WTC11 (cell line): Measurements from ENCODE around the gene RPS6KA6. TPM values are rescaled to one million over a fixed set of nuclear protein-coding genes. Genes with fewer than 3 reads are reported as not detected.

Experiments
- ATAC-seq: fragments of 200-7000 bp; cut with Tn5 transposase; 2 replicates; pipeline ENCODE4 v1.10.0; 2021; ENCODE audit warnings: mild to moderate bottlenecking, moderate library complexity
- CTCF ChIA-PET: fragments of 300-600 bp; sonication (Branson Sonifier 250); formaldehyde crosslinking; loops from one replicate; lab custom pipeline; 2021; ENCODE audit warnings: antibody characterized with exemption; lab: Charles Lee
- POLR2A ChIA-PET: fragments of 350-600 bp; sonication (Branson Sonifier 250); formaldehyde crosslinking; loops from one replicate; lab custom pipeline; 2021; ENCODE audit warnings: antibody characterized with exemption; lab: Charles Lee
- DNase-seq: peaks from one replicate; pipeline ENCODE4 v3.0.0; 2021; ENCODE audit warnings: low spot score
- H3K27ac Mint-ChIP-seq: 2 replicates; pipeline ENCODE4 v1.8.0; 2021; ENCODE audit warnings: mixed read lengths
- H3K27me3 Mint-ChIP-seq: 2 replicates; pipeline ENCODE4 v1.8.0; 2021; ENCODE audit warnings: low read depth, mild to moderate bottlenecking, moderate library complexity, mixed read lengths
- H3K36me3 Mint-ChIP-seq: 2 replicates; pipeline ENCODE4 v1.8.0; 2021; ENCODE audit warnings: mixed read lengths
- H3K4me1 Mint-ChIP-seq: 2 replicates; pipeline ENCODE4 v1.8.0; 2022; ENCODE audit warnings: mixed read lengths
- H3K4me3 Mint-ChIP-seq: 2 replicates; pipeline ENCODE4 v1.8.0; 2021; ENCODE audit warnings: mild to moderate bottlenecking, moderate library complexity, mixed read lengths
- H3K9me3 Mint-ChIP-seq: 2 replicates; pipeline ENCODE4 v1.8.0; 2021; ENCODE audit warnings: mixed read lengths
- ATF1 ChIP-seq: sonication (generic); formaldehyde crosslinking; IDR thresholded peaks from 2 replicates; pipeline ENCODE4 v1.8.1; 2023; ENCODE audit warnings: mild to moderate bottlenecking, moderate library complexity, missing genetic modification reagents
- CTCF ChIP-seq: fragments of 200-600 bp; IDR thresholded peaks from 2 replicates; pipeline ENCODE4 v1.8.0; 2022; ENCODE audit warnings: antibody characterized with exemption
- EMX1 ChIP-seq: fragments of 250-450 bp; sonication (Bioruptor Pico); IDR thresholded peaks from 2 replicates; pipeline ENCODE4 v1.8.0; 2021; ENCODE audit warnings: mild to moderate bottlenecking
- ETV6 ChIP-seq: sonication (generic); formaldehyde crosslinking; IDR thresholded peaks from 2 replicates; pipeline ENCODE4 v1.8.1; 2022; ENCODE audit warnings: mild to moderate bottlenecking, missing genetic modification reagents
- FOXP1 ChIP-seq: sonication (generic); formaldehyde crosslinking; IDR thresholded peaks from 2 replicates; pipeline ENCODE4 v1.8.0; 2022; ENCODE audit warnings: missing genetic modification reagents, mild to moderate bottlenecking, moderate library complexity, borderline replicate concordance
- FOXP4 ChIP-seq: sonication (generic); formaldehyde crosslinking; IDR thresholded peaks from 2 replicates; pipeline ENCODE4 v1.8.0; 2022; ENCODE audit warnings: mild to moderate bottlenecking, missing genetic modification reagents
- GABPB1 ChIP-seq: sonication (generic); formaldehyde crosslinking; IDR thresholded peaks from 2 replicates; pipeline ENCODE4 v1.8.1; 2023; ENCODE audit warnings: mild to moderate bottlenecking, missing genetic modification reagents
- IRF1 ChIP-seq: sonication (generic); formaldehyde crosslinking; IDR thresholded peaks from 2 replicates; pipeline ENCODE4 v1.8.0; 2023; ENCODE audit warnings: missing genetic modification reagents
- NFATC4 ChIP-seq: fragments of 250-450 bp; sonication (Bioruptor Pico); IDR thresholded peaks from 2 replicates; pipeline ENCODE4 v1.9.0; 2021; ENCODE audit warnings: mild to moderate bottlenecking
- NFYB ChIP-seq: sonication (generic); formaldehyde crosslinking; conservative IDR thresholded peaks from 2 replicates; pipeline ENCODE4 v1.8.0; 2022; ENCODE audit warnings: low read depth, missing genetic modification reagents
- NR2C2 ChIP-seq: sonication (generic); formaldehyde crosslinking; IDR thresholded peaks from 2 replicates; pipeline ENCODE4 v1.8.0; 2022; ENCODE audit warnings: mild to moderate bottlenecking, missing genetic modification reagents
- NR3C1 ChIP-seq: sonication (generic); formaldehyde crosslinking; conservative IDR thresholded peaks from 2 replicates; pipeline ENCODE4 v1.8.1; 2023; ENCODE audit warnings: low read depth, mild to moderate bottlenecking, missing genetic modification reagents
- PREB ChIP-seq: sonication (generic); formaldehyde crosslinking; IDR thresholded peaks from 2 replicates; pipeline ENCODE4 v1.8.1; 2022; ENCODE audit warnings: mild to moderate bottlenecking, missing genetic modification reagents, moderate library complexity, borderline replicate concordance
- PRRX2 ChIP-seq: fragments of 250-450 bp; sonication (Bioruptor Pico); IDR thresholded peaks from 2 replicates; pipeline ENCODE4 v1.8.0; 2021; ENCODE audit warnings: mild to moderate bottlenecking
- SOX15 ChIP-seq: fragments of 250-450 bp; sonication (Bioruptor Pico); IDR thresholded peaks from 2 replicates; pipeline ENCODE4 v1.9.0; 2021; ENCODE audit warnings: mild to moderate bottlenecking
- TCF7 ChIP-seq: sonication (generic); formaldehyde crosslinking; IDR thresholded peaks from 2 replicates; pipeline ENCODE4 v1.8.0; 2022; ENCODE audit warnings: mild to moderate bottlenecking, low read depth, missing genetic modification reagents, moderate library complexity
- ZNF281 ChIP-seq: sonication (generic); formaldehyde crosslinking; IDR thresholded peaks from 2 replicates; pipeline ENCODE4 v1.8.0; 2023; ENCODE audit warnings: mild to moderate bottlenecking, missing genetic modification reagents
- ZNF416 ChIP-seq: fragments of 250-450 bp; sonication (Bioruptor Pico); IDR thresholded peaks from 2 replicates; pipeline ENCODE4 v1.9.0; 2021; ENCODE audit warnings: mild to moderate bottlenecking, inconsistent platforms
- ZNF423 ChIP-seq: fragments of 250-450 bp; sonication (Bioruptor Pico); IDR thresholded peaks from 2 replicates; pipeline ENCODE4 v2.1.2; 2022; ENCODE audit warnings: mild to moderate bottlenecking, moderate library complexity
- ZNF532 ChIP-seq: fragments of 250-450 bp; sonication (Bioruptor Pico); IDR thresholded peaks from 2 replicates; pipeline ENCODE4 v1.9.0; 2021; ENCODE audit warnings: mild to moderate bottlenecking, borderline replicate concordance
- ZNF671 ChIP-seq: fragments of 250-450 bp; sonication (Bioruptor Pico); IDR thresholded peaks from 2 replicates; pipeline ENCODE4 v1.8.0; 2021; ENCODE audit warnings: mild to moderate bottlenecking
- total RNA-seq: library from RNA; stranded (reverse); gene quantifications from 3 replicates; pipeline ENCODE4 v1.2.3, GENCODE V29; 2021

Gene RPS6KA6
- total RNA-seq, 1 experiment from 2014 or later: 13.3 TPM

GRCh38 chrX:84216406-84216805 lies 28.4 kb upstream of the RPS6KA6 start:
- TF ChIP-seq EMX1: no peak
- no peak for TF ChIP-seq FOXP4 (CRISPR knock-in tag)
- no peak for TF ChIP-seq IRF1
- no peak for TF ChIP-seq PRRX2
- TF ChIP-seq ZNF532 (CRISPR knock-in tag): no peak
- TF ChIP-seq NR3C1 (CRISPR knock-in tag): no peak
- TF ChIP-seq SOX15: no peak
- peaks cover 10% of the 10 kb centered on the region for H3K4me1 Mint-ChIP-seq
- H3K4me3 Mint-ChIP-seq: no peak overlapping the region
- no peak for DNase-seq
- H3K36me3 Mint-ChIP-seq: no peaks in the 10 kb centered on the region
- CTCF ChIA-PET: interaction anchor here (0.6 kb wide), 1 partner anchor 300 kb away, joined by 3 read pairs; no protein-coding TSS in a partner anchor
- H3K27me3 Mint-ChIP-seq: no peaks in the 10 kb centered on the region; the same call in 1 of the 2 replicates
- no peak overlapping the region for H3K27ac Mint-ChIP-seq
- POLR2A ChIA-PET: no interaction called here
- ATAC-seq: no peak
- H3K9me3 Mint-ChIP-seq: 0 out of 2 replicates have a peak, but pooled peaks cover 5% of the 10 kb centered on the region

- Mint-ChIP-seq H3K4me1 (peaks cover 5% of the 10 kb centered on the region; the same call in 1 of the 2 replicates), H3K9me3 (no peaks in the 10 kb centered on the region), H3K4me3 (no peak overlapping the region), H3K27me3 (no peaks in the 10 kb centered on the region), H3K36me3 (no peaks in the 10 kb centered on the region), H3K27ac (no peak overlapping the region)
- ChIA-PET CTCF (no interaction called here), POLR2A (no interaction called here)
- ATAC-seq (no peak), DNase-seq (no peak)
- no peak for TF ChIP-seq NR2C2 (CRISPR knock-in tag)
- no peak for TF ChIP-seq ETV6 (CRISPR knock-in tag)
- TF ChIP-seq ZNF423 (CRISPR knock-in tag): no peak
- no peak for TF ChIP-seq SOX15
- TF ChIP-seq FOXP1 (CRISPR knock-in tag): no peak
- no peak for TF ChIP-seq ATF1
- no peak for TF ChIP-seq NFATC4
- no peak for TF ChIP-seq ZNF671
- no peak for TF ChIP-seq ZNF416 (CRISPR knock-in tag)
- no peak for TF ChIP-seq TCF7 (CRISPR knock-in tag)
- TF ChIP-seq NFYB (CRISPR knock-in tag): no peak
- TF ChIP-seq ZNF281 (CRISPR knock-in tag): no peak
- no peak for TF ChIP-seq CTCF
- TF ChIP-seq PREB (CRISPR knock-in tag): no peak
- no peak for TF ChIP-seq GABPB1
Observed at GRCh38 chrX:84205276-84205675, 17.3 kb upstream of the RPS6KA6 start.
